Calu3 (cell line): ENCODE data around the gene CDCA5. TPM values are rescaled to one million over a fixed set of nuclear protein-coding genes. Genes with fewer than 3 reads are reported as not detected.

Experiments
- BruUV-seq: library from RNA; stranded (reverse); fragments of 400-500 nt; replicated peaks from 2 replicates; lab custom pipeline; 2021; lab: Mats Ljungman, UMichigan
- CTCF ChIA-PET: fragments of 300-600 bp; sonication (Branson Sonifier 250); formaldehyde crosslinking; loops from one replicate; lab custom pipeline; 2022; ENCODE audit warnings: antibody characterized with exemption; lab: Charles Lee
- DNase-seq: peaks from one replicate; pipeline ENCODE4 v3.0.0; 2022
- H3K27ac Mint-ChIP-seq: one replicate; pipeline ENCODE4 v1.8.0; 2022; ENCODE audit warnings: mixed read lengths; ENCODE audit not compliant: unreplicated experiment
- H3K27me3 Mint-ChIP-seq: one replicate; pipeline ENCODE4 v1.8.0; 2022; ENCODE audit warnings: mixed read lengths; ENCODE audit not compliant: unreplicated experiment
- H3K36me3 Mint-ChIP-seq: one replicate; pipeline ENCODE4 v1.8.0; 2022; ENCODE audit warnings: mild to moderate bottlenecking, moderate library complexity, mixed read lengths; ENCODE audit not compliant: insufficient read depth, unreplicated experiment
- H3K4me1 Mint-ChIP-seq: one replicate; pipeline ENCODE4 v1.8.0; 2022; ENCODE audit warnings: mild to moderate bottlenecking, low read depth, mixed read lengths; ENCODE audit not compliant: unreplicated experiment
- H3K4me3 Mint-ChIP-seq: one replicate; pipeline ENCODE4 v1.8.0; 2022; ENCODE audit warnings: mild to moderate bottlenecking, low read depth, moderate library complexity, mixed read lengths; ENCODE audit not compliant: unreplicated experiment
- H3K9me3 Mint-ChIP-seq: one replicate; pipeline ENCODE4 v1.8.0; 2022; ENCODE audit warnings: low read depth, mixed read lengths; ENCODE audit not compliant: unreplicated experiment
- intact Hi-C: fragments of 100-400 bp; cut with micrococcal nuclease; formaldehyde crosslinking; loops from one replicate; pipeline ENCODE4 v1.10.0; 2022; ENCODE audit not compliant: unreplicated experiment
- microRNA-seq: library from miRNA; unstranded; fragments of <30 nt; microRNA quantifications from one replicate; pipeline ENCODE4 v1.2.0, GENCODE V29; 2022
- total RNA-seq: library from RNA; stranded (reverse); gene quantifications from 2 replicates; pipeline ENCODE4 v1.2.3, GENCODE V29; 2022
- TF ChIP-seq, protein P1 (sequence below): fragments of 200-600 bp; IDR thresholded peaks from one replicate; pipeline ENCODE4 v1.8.0; 2022; ENCODE audit warnings: antibody characterized with exemption; ENCODE audit not compliant: unreplicated experiment

CDCA5 gene
- total RNA-seq, 1 experiment from 2014 or later = 53.4 TPM

DNA sequence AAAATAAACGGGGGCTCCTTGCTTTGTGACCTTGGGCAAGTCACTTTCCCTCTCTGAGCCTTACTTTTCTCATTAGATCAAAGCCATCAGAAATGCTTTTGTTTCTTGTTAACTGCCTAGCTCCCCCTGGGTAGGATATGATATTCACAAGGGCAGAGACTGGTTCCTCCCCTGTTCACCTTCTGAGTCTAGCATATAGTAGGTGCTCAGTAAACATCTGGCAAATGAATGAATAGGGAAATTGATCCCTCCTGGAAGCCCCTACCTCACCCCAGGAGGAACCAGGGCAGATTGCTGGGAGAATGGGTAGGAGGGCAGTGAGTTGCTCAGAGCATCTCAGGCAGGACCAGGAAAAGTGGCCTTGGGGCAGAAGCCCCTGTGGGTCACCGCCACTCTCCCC, 49.4 kb downstream of the CDCA5 start:
- Mint-ChIP-seq H3K27me3 (no peaks in the 10 kb centered on the region), H3K4me1 (no peaks in the 10 kb centered on the region), H3K36me3 (peaks cover 6% of the 10 kb centered on the region), H3K4me3 (no peak overlapping the region), H3K27ac (no peak overlapping the region), H3K9me3 (no peaks in the 10 kb centered on the region)
- CTCF ChIA-PET = interaction anchor here (1.1 kb wide), 1 partner anchor 21 kb away, joined by 3 read pairs; no protein-coding TSS in a partner anchor
- no TSS peak for BruUV-seq
- no peak for DNase-seq
- intact Hi-C loops = no loop called here
- TF ChIP-seq, protein P1, sequence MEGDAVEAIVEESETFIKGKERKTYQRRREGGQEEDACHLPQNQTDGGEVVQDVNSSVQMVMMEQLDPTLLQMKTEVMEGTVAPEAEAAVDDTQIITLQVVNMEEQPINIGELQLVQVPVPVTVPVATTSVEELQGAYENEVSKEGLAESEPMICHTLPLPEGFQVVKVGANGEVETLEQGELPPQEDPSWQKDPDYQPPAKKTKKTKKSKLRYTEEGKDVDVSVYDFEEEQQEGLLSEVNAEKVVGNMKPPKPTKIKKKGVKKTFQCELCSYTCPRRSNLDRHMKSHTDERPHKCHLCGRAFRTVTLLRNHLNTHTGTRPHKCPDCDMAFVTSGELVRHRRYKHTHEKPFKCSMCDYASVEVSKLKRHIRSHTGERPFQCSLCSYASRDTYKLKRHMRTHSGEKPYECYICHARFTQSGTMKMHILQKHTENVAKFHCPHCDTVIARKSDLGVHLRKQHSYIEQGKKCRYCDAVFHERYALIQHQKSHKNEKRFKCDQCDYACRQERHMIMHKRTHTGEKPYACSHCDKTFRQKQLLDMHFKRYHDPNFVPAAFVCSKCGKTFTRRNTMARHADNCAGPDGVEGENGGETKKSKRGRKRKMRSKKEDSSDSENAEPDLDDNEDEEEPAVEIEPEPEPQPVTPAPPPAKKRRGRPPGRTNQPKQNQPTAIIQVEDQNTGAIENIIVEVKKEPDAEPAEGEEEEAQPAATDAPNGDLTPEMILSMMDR = no peak

DNA sequence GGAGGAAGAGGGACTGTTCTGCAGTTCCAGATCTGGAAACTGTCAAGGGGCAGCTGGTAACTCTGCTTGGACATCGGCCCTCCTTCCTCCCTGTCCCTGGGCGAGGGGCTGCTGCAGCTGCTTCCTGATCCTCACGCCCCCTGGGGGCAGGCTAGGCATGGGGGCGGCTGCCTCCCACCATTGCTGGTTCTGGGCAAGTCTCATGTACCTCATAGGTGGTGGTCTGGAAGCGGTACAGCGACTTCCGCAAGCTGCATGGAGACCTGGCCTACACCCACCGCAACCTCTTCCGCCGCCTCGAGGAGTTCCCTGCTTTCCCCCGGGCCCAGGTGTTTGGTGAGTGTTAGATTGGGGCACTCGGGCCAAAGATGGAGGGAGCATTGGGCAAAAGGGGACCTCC, 51.6 kb downstream of the CDCA5 start:
- CTCF ChIA-PET = no interaction called here
- no peaks in the 10 kb centered on the region for H3K9me3 Mint-ChIP-seq
- H3K27me3 Mint-ChIP-seq = no peaks in the 10 kb centered on the region
- no TSS peak for BruUV-seq
- no peak overlapping the region for H3K4me3 Mint-ChIP-seq
- peaks cover 12% of the 10 kb centered on the region for H3K36me3 Mint-ChIP-seq
- DNase-seq = no peak
- H3K4me1 Mint-ChIP-seq = peaks cover 9% of the 10 kb centered on the region
- intact Hi-C loops = no loop called here
- TF ChIP-seq, protein P1 = no peak
- H3K27ac Mint-ChIP-seq = no peak overlapping the region

Small RNA genes within 50 kb of the gene (microRNA-seq; reads per million reads assigned to microRNA genes)
- gene MIR6751 = 2.1 reads per million

Other genes with a start within 250 kb of the CDCA5 start
- gene CDC42BPG, start 239.4 kb downstream of the CDCA5 start, total RNA-seq = 26.5 and 33.0 TPM in 2 replicates
- 92.8 and 101 TPM in 2 replicates for gene EHD1, start 205.4 kb downstream of the CDCA5 start, total RNA-seq
- gene ATG2A, start 166.8 kb downstream of the CDCA5 start, total RNA-seq = 29.6 and 35.8 TPM in 2 replicates
- 9.9 and 12.2 TPM in 2 replicates for gene PPP2R5B, start 159.4 kb downstream of the CDCA5 start, total RNA-seq
- gene GPHA2, start 148.1 kb downstream of the CDCA5 start, total RNA-seq = not detected in 2 replicates
- 0.56 TPM in 1 of 2 replicates, not detected in the other for gene MAJIN, start 111.9 kb downstream of the CDCA5 start, total RNA-seq
- 4.5 and 11.3 TPM in 2 replicates for gene BATF2, start 87.1 kb downstream of the CDCA5 start, total RNA-seq
- gene ARL2, start 69.9 kb downstream of the CDCA5 start, total RNA-seq = 62.6 and 63.7 TPM in 2 replicates
- gene SNX15, start 56.6 kb downstream of the CDCA5 start, total RNA-seq = 22.1 and 25.7 TPM in 2 replicates
- gene SAC3D1, start 42.8 kb downstream of the CDCA5 start, total RNA-seq = 12.9 and 17.6 TPM in 2 replicates
- not detected in 2 replicates for gene NAALADL1, start 25.5 kb downstream of the CDCA5 start, total RNA-seq
- gene ZFPL1, start 182 bp upstream of the CDCA5 start, total RNA-seq = 47.6 and 48.0 TPM in 2 replicates
- 64.4 and 78.1 TPM in 2 replicates for gene VPS51, start 12.2 kb upstream of the CDCA5 start, total RNA-seq
- 41.2 and 42.8 TPM in 2 replicates for gene TM7SF2, start 27.8 kb upstream of the CDCA5 start, total RNA-seq
- 13.2 and 17.2 TPM in 2 replicates for gene ZNHIT2, start 33.7 kb upstream of the CDCA5 start, total RNA-seq
- 650 and 668 TPM in 2 replicates for gene FAU, start 38.1 kb upstream of the CDCA5 start, total RNA-seq
- gene MRPL49, start 38.3 kb upstream of the CDCA5 start, total RNA-seq = 84.1 and 97.9 TPM in 2 replicates
- gene SYVN1, start 50.5 kb upstream of the CDCA5 start, total RNA-seq = 68.5 and 76.7 TPM in 2 replicates
- not detected in 2 replicates for gene SPDYC, start 86.2 kb upstream of the CDCA5 start, total RNA-seq
- gene CAPN1, start 97.9 kb upstream of the CDCA5 start, total RNA-seq = 288 and 314 TPM in 2 replicates
- gene POLA2, start 177.9 kb upstream of the CDCA5 start, total RNA-seq = 34.4 and 40.4 TPM in 2 replicates
- 35.6 and 43.2 TPM in 2 replicates for gene CDC42EP2, start 230.8 kb upstream of the CDCA5 start, total RNA-seq
- gene DPF2, start 249.8 kb upstream of the CDCA5 start, total RNA-seq = 57.5 and 61.1 TPM in 2 replicates